GM21528 (cell line): ENCODE data around the gene ELMO3.

Experiments
- ATAC-seq: cut with Tn5 transposase; IDR thresholded peaks from one replicate; pipeline ENCODE4 v1.9.1; 2021; ENCODE audit warnings: mild to moderate bottlenecking, moderate library complexity; ENCODE audit not compliant: unreplicated experiment, low FRiP score

Gene ELMO3

GRCh38 chr16:67199011-67199807, at the start of gene ELMO3:
Gene ELMO3, plus strand, starts transcription at chr16:67199131. Its CDS starts 196 bp downstream, at chr16:67199327.
- no peak for ATAC-seq

- no peak for ATAC-seq
These were observed 49.5 kb upstream of the ELMO3 start for GRCh38 chr16:67149276-67150046.

- ATAC-seq, result no peak
These were observed 48.7 kb upstream of the ELMO3 start for GRCh38 chr16:67150047-67150832.

GRCh38 chr16:67150833-67151396, 48.0 kb upstream of the ELMO3 start, which contains the start of gene B3GNT9:
Gene B3GNT9, minus strand, starts transcription at chr16:67150998. Its CDS starts 513 bp downstream, at chr16:67150485.
- ATAC-seq, result no peak

GRCh38 chr16:67151431-67152097, 47.4 kb upstream of the ELMO3 start:
- ATAC-seq, result no peak

- no peak for ATAC-seq
These were observed 44.2 kb upstream of the ELMO3 start for GRCh38 chr16:67154578-67155294.

GRCh38 chr16:67155295-67156142, 43.4 kb upstream of the ELMO3 start:
- ATAC-seq, result no peak

GRCh38 chr16:67156143-67156844, 42.6 kb upstream of the ELMO3 start:
- no peak for ATAC-seq

- ATAC-seq, result no peak
These were observed 41.7 kb upstream of the ELMO3 start for GRCh38 chr16:67157106-67157748.

GRCh38 chr16:67157892-67158635, 40.9 kb upstream of the ELMO3 start:
- no peak for ATAC-seq

GRCh38 chr16:67158637-67159600, 40.0 kb upstream of the ELMO3 start:
- peak; percentile 34 for ATAC-seq

GRCh38 chr16:67161595-67162058, 37.3 kb upstream of the ELMO3 start:
- no peak for ATAC-seq

- no peak for ATAC-seq
These were observed 36.3 kb upstream of the ELMO3 start for GRCh38 chr16:67162506-67163163.

GRCh38 chr16:67163164-67163998, 35.5 kb upstream of the ELMO3 start:
- ATAC-seq, result no peak
